Panc1 (cell line): ENCODE measurements around the gene PIGU.

Experiments used
- POLR2AphosphoS5 ChIP-seq: IDR thresholded peaks from 2 replicates; pipeline ENCODE4 v1.6.1; 2012; ENCODE audit warnings: mild to moderate bottlenecking, low read depth, low read length, moderate library complexity
- TCF7L2 ChIP-seq: IDR thresholded peaks from 2 replicates; pipeline ENCODE4 v1.6.1; 2011; ENCODE audit warnings: mild to moderate bottlenecking, low read depth, low read length, inconsistent platforms
- TF ChIP-seq, protein P1 (sequence below): fragments of 450-650 bp; IDR thresholded peaks from 2 replicates; pipeline ENCODE4 v1.5.1; 2017; ENCODE audit warnings: mild to moderate bottlenecking
- TF ChIP-seq, protein P2 (sequence below), 2 experiments: IDR thresholded peaks; 2 replicates each; pipeline ENCODE4 v1.6.1; 2011 to 2012; ENCODE audit warnings: low read depth in 2 of 2, control low read depth in 1 of 2, low read length in 1 of 2, mild to moderate bottlenecking in 1 of 2, moderate library complexity in 1 of 2; ENCODE audit not compliant: insufficient read depth in 1 of 2

DNA sequence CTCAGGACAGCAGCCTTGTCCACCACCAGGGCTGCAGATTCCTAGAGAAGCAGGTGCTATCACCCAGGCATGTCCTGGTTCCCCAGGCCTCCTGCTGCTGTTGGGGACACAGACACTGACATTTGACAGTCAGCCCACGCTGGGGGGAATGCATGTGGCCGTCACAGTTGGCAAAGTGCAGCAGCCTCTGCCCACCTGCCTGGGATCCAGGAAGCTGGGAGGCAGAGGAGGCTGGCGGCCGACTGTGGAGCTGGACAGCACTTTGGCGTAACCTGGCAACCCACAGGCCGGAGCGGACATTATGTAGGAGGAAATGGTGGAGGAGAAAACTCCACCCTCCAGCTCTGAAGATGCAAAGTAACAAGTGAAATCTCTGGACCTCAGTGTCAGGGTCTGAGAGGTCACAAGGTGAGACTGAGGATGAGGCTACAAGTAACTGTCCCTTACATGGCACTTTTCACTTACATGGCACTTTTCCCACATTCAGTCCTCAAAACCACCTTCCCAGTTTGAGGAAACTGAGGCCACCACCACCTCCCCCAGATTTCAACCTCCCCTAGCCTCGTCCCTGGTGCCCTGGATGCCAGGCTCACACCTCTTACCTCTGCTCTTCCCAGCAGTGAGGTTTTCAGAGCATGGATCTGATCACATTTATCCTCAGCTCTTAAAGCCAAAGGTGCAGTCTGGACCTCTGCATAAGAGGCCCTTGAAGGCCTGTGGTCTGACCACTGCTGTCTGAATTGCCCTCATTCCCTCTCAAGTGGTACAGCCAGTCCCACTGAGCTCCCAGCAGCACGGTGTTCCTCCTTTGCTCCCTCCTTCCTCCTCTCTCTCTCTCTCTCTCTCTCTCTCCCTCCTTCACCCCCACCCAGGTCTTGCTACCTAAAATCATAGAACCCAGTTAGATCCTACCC lies 109.7 kb downstream of the PIGU start:
- TF ChIP-seq, protein P1, sequence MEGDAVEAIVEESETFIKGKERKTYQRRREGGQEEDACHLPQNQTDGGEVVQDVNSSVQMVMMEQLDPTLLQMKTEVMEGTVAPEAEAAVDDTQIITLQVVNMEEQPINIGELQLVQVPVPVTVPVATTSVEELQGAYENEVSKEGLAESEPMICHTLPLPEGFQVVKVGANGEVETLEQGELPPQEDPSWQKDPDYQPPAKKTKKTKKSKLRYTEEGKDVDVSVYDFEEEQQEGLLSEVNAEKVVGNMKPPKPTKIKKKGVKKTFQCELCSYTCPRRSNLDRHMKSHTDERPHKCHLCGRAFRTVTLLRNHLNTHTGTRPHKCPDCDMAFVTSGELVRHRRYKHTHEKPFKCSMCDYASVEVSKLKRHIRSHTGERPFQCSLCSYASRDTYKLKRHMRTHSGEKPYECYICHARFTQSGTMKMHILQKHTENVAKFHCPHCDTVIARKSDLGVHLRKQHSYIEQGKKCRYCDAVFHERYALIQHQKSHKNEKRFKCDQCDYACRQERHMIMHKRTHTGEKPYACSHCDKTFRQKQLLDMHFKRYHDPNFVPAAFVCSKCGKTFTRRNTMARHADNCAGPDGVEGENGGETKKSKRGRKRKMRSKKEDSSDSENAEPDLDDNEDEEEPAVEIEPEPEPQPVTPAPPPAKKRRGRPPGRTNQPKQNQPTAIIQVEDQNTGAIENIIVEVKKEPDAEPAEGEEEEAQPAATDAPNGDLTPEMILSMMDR = no peak
- TF ChIP-seq POLR2AphosphoS5 (no peak), TCF7L2 (no peak)
- TF ChIP-seq, protein P2, sequence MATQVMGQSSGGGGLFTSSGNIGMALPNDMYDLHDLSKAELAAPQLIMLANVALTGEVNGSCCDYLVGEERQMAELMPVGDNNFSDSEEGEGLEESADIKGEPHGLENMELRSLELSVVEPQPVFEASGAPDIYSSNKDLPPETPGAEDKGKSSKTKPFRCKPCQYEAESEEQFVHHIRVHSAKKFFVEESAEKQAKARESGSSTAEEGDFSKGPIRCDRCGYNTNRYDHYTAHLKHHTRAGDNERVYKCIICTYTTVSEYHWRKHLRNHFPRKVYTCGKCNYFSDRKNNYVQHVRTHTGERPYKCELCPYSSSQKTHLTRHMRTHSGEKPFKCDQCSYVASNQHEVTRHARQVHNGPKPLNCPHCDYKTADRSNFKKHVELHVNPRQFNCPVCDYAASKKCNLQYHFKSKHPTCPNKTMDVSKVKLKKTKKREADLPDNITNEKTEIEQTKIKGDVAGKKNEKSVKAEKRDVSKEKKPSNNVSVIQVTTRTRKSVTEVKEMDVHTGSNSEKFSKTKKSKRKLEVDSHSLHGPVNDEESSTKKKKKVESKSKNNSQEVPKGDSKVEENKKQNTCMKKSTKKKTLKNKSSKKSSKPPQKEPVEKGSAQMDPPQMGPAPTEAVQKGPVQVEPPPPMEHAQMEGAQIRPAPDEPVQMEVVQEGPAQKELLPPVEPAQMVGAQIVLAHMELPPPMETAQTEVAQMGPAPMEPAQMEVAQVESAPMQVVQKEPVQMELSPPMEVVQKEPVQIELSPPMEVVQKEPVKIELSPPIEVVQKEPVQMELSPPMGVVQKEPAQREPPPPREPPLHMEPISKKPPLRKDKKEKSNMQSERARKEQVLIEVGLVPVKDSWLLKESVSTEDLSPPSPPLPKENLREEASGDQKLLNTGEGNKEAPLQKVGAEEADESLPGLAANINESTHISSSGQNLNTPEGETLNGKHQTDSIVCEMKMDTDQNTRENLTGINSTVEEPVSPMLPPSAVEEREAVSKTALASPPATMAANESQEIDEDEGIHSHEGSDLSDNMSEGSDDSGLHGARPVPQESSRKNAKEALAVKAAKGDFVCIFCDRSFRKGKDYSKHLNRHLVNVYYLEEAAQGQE (IDR thresholded peaks at IDR 0.05; ENCODE audit: insufficient read depth in 1 of 2, low read depth in 2 of 2, low read length in 1 of 2) = no peak
